ENCODE data around the gene ARL6IP5.
A peak's percentile ranks its signal among the peaks of the same experiment; 100 is the strongest.

Gene ARL6IP5

GRCh38 chr3:69081583-69082262 is 3.0 kb upstream of the ARL6IP5 start:
- H3K27ac ChIP-seq: no peak overlapping the region

DNA sequence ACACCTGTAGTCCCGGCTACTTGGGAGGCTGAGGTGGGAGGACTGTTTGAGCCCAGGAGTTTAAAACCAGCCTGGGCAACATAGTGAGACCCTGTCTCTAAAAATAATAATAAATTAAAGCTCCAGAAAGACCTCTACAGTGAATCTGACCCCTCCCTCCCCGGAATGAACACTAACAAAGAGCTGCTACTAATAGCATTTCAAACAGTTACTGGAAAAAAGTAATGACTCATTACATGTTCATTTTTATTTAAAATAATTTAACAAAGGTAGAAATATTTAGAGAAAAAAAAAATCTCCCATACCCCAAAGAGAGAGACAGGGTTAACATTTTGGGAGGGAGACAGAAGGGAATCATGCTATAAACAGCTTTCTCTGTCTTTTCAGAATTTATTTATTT is 2.4 kb upstream of the ARL6IP5 start:
- Histone ChIP-seq H3K9me3 (ENCODE audit: low read depth, low read length) (no peaks in the 10 kb centered on the region), H3K4me3 (no peak overlapping the region; the same call in 1 of the 2 replicates), H3K36me3 (ENCODE audit: insufficient read depth, low read length) (no peaks in the 10 kb centered on the region), H3K27ac (no peak overlapping the region), H3K9ac (ENCODE audit: insufficient read length) (no peak overlapping the region)
- TF ChIP-seq POLR2AphosphoS5 (IDR thresholded peaks at IDR 0.05; ENCODE audit: borderline replicate concordance, low read depth, low read length): no peak
- no peak for TF ChIP-seq EZH2 (IDR thresholded peaks at IDR 0.05)
- no peak for TF ChIP-seq FOXP2 (optimal IDR thresholded peaks at IDR 0.05; ENCODE audit: control extremely low read depth, extremely low read length, insufficient read depth)
- no peak for DNase-seq (ENCODE audit: low read depth, low spot score)

More at GRCh38 chr3:69081583-69082262, 3.0 kb upstream of the ARL6IP5 start:
- DNase-seq (ENCODE audit: low read depth, low spot score): no peak
- no peaks in the 10 kb centered on the region for H3K36me3 ChIP-seq (ENCODE audit: insufficient read depth, low read length)
- H3K9me3 ChIP-seq (ENCODE audit: low read depth, low read length): no peaks in the 10 kb centered on the region
- no peak overlapping the region for H3K4me3 ChIP-seq
- TF ChIP-seq POLR2AphosphoS5 (IDR thresholded peaks at IDR 0.05; ENCODE audit: borderline replicate concordance, low read depth, low read length): no peak
- TF ChIP-seq FOXP2 (optimal IDR thresholded peaks at IDR 0.05; ENCODE audit: control extremely low read depth, extremely low read length, insufficient read depth): no peak
- no peak for TF ChIP-seq EZH2 (IDR thresholded peaks at IDR 0.05)
- H3K9ac ChIP-seq (ENCODE audit: insufficient read length): no peak overlapping the region

- Histone ChIP-seq H3K36me3 (ENCODE audit: insufficient read depth, low read length) (no peaks in the 10 kb centered on the region), H3K4me3 (peak overlapping the region; percentile 12; the same call in 1 of the 2 replicates), H3K9me3 (ENCODE audit: low read depth, low read length) (no peaks in the 10 kb centered on the region), H3K27ac (no peak overlapping the region), H3K9ac (ENCODE audit: insufficient read length) (no peak overlapping the region)
- no peak for TF ChIP-seq FOXP2 (optimal IDR thresholded peaks at IDR 0.05; ENCODE audit: control extremely low read depth, extremely low read length, insufficient read depth)
- TF ChIP-seq EZH2 (IDR thresholded peaks at IDR 0.05): no peak
- TF ChIP-seq POLR2AphosphoS5 (IDR thresholded peaks at IDR 0.05; ENCODE audit: borderline replicate concordance, low read depth, low read length): no peak
- DNase-seq (ENCODE audit: low read depth, low spot score): no peak
Observed at GRCh38 chr3:69082805-69083204, 1.9 kb upstream of the ARL6IP5 start.

- TF ChIP-seq EZH2 (IDR thresholded peaks at IDR 0.05) (no peak), POLR2AphosphoS5 (IDR thresholded peaks at IDR 0.05; ENCODE audit: borderline replicate concordance, low read depth, low read length) (no peak), FOXP2 (optimal IDR thresholded peaks at IDR 0.05; ENCODE audit: control extremely low read depth, extremely low read length, insufficient read depth) (no peak)
- H3K9ac ChIP-seq (ENCODE audit: insufficient read length): peak overlapping the region; percentile 60
- H3K9me3 ChIP-seq (ENCODE audit: low read depth, low read length): no peaks in the 10 kb centered on the region
- DNase-seq (ENCODE audit: low read depth, low spot score): no peak
- no peak overlapping the region for H3K27ac ChIP-seq
- H3K36me3 ChIP-seq (ENCODE audit: insufficient read depth, low read length): no peaks in the 10 kb centered on the region
- H3K4me3 ChIP-seq: peak overlapping the region; percentile 81
Observed at GRCh38 chr3:69085168-69085832, 563 bp downstream of the ARL6IP5 start.

GRCh38 chr3:69085833-69086722 is 1.3 kb downstream of the ARL6IP5 start:
- Histone ChIP-seq H3K9me3 (ENCODE audit: low read depth, low read length) (no peaks in the 10 kb centered on the region), H3K36me3 (ENCODE audit: insufficient read depth, low read length) (no peaks in the 10 kb centered on the region), H3K9ac (ENCODE audit: insufficient read length) (peak overlapping the region; percentile 41), H3K27ac (0 out of 2 replicates have a peak overlapping the region, but pooled peaks have one; percentile 9), H3K4me3 (peak overlapping the region; percentile 81)
- TF ChIP-seq FOXP2 (optimal IDR thresholded peaks at IDR 0.05; ENCODE audit: control extremely low read depth, extremely low read length, insufficient read depth) (no peak), EZH2 (IDR thresholded peaks at IDR 0.05) (no peak), POLR2AphosphoS5 (IDR thresholded peaks at IDR 0.05; ENCODE audit: borderline replicate concordance, low read depth, low read length) (no peak)
- peak; percentile 8 for DNase-seq (ENCODE audit: low read depth, low spot score)

DNA sequence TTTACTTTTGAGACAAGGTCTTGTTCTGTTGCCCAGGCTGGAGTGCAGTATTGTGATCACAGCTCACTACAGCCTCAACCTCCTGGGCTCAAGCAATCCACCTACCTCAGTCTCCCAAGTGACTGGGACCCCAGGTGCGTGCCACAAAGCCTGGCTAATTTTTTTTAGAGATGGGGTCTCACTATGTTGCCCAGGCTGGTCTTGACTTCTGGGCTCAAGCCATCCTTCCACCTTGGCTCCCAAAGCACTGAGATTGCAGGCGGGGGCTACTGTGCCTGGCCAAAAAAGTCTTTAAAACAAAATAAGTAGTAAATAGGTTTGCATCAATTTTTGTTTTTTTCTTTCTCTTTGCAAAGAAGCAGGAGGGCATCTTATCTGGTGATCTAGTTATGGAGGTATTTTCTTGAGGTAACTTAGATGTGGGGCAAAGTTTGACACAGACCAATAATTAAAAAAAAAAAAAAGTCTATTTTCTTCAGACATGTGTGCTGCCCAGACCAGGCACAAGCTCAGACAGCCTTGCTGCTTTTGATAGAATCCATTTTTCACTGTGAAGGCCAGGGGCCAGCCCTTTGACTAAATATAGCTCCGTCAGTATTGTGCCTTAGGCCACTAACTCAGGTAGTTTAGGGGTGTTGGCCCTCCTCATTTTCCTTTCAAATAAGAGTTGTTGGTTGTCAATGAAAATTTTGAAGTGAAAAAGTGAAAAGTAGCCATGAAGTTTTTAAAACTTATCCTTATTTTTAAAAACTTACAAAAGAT is 2.5 kb downstream of the ARL6IP5 start:
- TF ChIP-seq FOXP2 (optimal IDR thresholded peaks at IDR 0.05; ENCODE audit: control extremely low read depth, extremely low read length, insufficient read depth): no peak
- no peak for TF ChIP-seq EZH2 (IDR thresholded peaks at IDR 0.05)
- no peak for TF ChIP-seq POLR2AphosphoS5 (IDR thresholded peaks at IDR 0.05; ENCODE audit: borderline replicate concordance, low read depth, low read length)
- H3K9me3 ChIP-seq (ENCODE audit: low read depth, low read length): no peaks in the 10 kb centered on the region
- no peak for DNase-seq (ENCODE audit: low read depth, low spot score)
- H3K4me3 ChIP-seq: no peak overlapping the region
- H3K9ac ChIP-seq (ENCODE audit: insufficient read length): no peak overlapping the region
- no peaks in the 10 kb centered on the region for H3K36me3 ChIP-seq (ENCODE audit: insufficient read depth, low read length)
- H3K27ac ChIP-seq: no peak overlapping the region

DNA sequence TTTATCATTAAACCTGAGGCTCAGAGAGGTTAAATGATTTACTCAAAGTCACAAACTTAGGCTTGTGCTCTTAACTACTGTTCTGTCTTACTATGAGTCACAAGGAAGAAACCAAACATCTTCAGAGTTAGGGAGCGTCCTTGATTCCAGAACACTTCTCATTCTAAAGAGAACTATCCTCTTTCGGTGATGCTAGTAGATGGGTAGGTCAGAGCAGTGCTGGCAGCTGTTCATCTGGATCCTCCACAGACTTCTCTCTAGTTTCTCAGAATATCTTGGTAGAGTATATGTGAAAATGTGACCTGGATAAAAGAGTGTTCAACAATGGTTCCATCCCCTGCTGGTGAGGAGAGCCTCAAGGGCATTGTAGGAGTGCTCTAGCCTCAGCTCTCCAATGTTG is 3.3 kb downstream of the ARL6IP5 start:
- Histone ChIP-seq H3K9me3 (ENCODE audit: low read depth, low read length) (no peaks in the 10 kb centered on the region), H3K9ac (ENCODE audit: insufficient read length) (no peak overlapping the region), H3K36me3 (ENCODE audit: insufficient read depth, low read length) (no peaks in the 10 kb centered on the region), H3K4me3 (no peak overlapping the region), H3K27ac (no peak overlapping the region)
- TF ChIP-seq EZH2 (IDR thresholded peaks at IDR 0.05): no peak
- TF ChIP-seq FOXP2 (optimal IDR thresholded peaks at IDR 0.05; ENCODE audit: control extremely low read depth, extremely low read length, insufficient read depth): no peak
- TF ChIP-seq POLR2AphosphoS5 (IDR thresholded peaks at IDR 0.05; ENCODE audit: borderline replicate concordance, low read depth, low read length): no peak
- DNase-seq (ENCODE audit: low read depth, low spot score): no peak

Measured in SK-N-MC (cell line).